ENCODE results near the gene ABCB9. TPM values are rescaled to one million over a fixed set of nuclear protein-coding genes. Genes with fewer than 3 reads are reported as not detected.
A peak's percentile ranks its signal among the peaks of the same experiment; 100 is the strongest.

Gene ABCB9
- total RNA-seq, 1 experiment from 2014 or later = 6.3 TPM

DNA sequence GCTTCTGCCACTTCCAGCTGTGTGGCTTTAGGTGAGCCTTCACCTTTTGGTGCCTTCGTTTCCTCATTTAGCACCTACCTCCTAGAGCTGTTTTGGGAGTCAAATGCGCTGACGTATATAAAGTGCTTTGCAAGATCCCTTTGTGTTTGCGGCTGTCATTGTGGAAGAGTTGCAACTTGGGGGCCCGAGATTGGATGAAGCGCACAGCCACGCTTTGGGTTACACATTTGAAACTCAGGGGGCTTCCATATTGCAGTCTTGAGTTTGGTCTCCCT is 13.6 kb upstream of the ABCB9 start:
- no peaks in the 10 kb centered on the region for H3K9me3 Mint-ChIP-seq
- TF ChIP-seq OVOL2 (CRISPR knock-in tag; IDR thresholded peaks at IDR 0.05; ENCODE audit: borderline replicate concordance) = no peak
- TF ChIP-seq NFYB (CRISPR knock-in tag; conservative IDR thresholded peaks at IDR 0.05; ENCODE audit: low read depth) = 0 out of 2 replicates have a peak, but pooled peaks have one; percentile 8
- POLR2A ChIA-PET = no interaction called here
- peak overlapping the region; percentile 87 for H3K4me3 Mint-ChIP-seq
- H3K36me3 Mint-ChIP-seq = 0 out of 2 replicates have a peak, but pooled peaks cover 4% of the 10 kb centered on the region
- peaks cover 28% of the 10 kb centered on the region for H3K4me1 Mint-ChIP-seq
- peak overlapping the region; percentile 83; the same call in 1 of the 2 replicates for H3K27ac Mint-ChIP-seq
- H3K27me3 Mint-ChIP-seq (ENCODE audit: low read depth) = no peaks in the 10 kb centered on the region
- ATAC-seq (no peak), DNase-seq (ENCODE audit: low spot score) (no peak)
- CTCF ChIA-PET = interaction anchor here (0.9 to 1.9 kb wide), 4 partner anchors 10 to 259 kb away, joined by 4 read pairs; no protein-coding TSS in a partner anchor

DNA sequence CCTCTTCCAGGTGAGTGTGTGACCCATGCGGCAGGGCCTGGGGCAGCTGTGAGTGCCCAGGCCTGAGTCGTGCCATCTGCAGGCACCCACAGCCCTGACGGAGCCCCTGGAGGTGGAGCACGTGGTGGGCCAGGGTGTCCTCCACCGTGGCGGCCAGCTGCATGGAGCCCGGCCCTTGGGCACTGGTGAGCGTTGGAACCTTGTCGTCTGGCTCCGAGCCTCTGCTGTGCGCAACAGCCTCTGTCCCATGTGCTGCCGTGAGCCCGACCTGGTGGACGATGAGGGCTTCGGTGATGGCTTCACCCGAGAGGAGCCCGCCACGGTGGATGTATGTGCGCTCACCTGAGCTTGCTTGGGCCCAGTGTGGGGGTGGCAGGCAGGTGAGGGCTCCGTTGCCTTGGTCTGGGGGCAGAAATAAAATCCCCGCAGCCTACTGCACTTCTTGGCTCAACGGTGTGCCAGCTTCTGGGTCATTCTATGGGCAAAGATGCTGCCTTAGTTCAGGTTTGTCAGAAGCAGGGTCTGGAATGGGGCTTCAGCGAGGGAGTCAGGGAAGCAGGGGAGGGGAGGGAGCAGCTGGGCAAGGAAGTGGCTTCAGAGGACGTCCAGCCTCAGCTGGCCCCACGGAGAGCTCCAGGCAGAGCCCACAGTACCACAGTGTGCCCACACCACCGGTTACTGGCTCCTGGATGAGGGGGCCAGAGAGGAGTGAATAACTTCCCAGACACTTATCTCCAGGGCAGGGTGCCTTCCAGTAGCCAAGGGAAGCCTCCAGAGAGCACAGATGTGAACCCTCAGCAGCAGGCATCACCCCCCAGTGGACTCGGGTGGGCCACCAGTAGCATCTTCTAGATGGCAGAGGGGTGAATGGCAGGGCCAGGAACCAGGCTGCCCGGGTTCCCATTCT is 13.0 kb upstream of the ABCB9 start:
- TF ChIP-seq CREM (CRISPR knock-in tag; IDR thresholded peaks at IDR 0.05) = 0 out of 2 replicates have a peak, but pooled peaks have one; percentile 3
- no peak for TF ChIP-seq NR3C1 (CRISPR knock-in tag; conservative IDR thresholded peaks at IDR 0.05; ENCODE audit: low read depth)
- TF ChIP-seq FOXP1 (CRISPR knock-in tag; IDR thresholded peaks at IDR 0.05; ENCODE audit: borderline replicate concordance) = no peak
- Mint-ChIP-seq H3K4me1 (peaks cover 24% of the 10 kb centered on the region), H3K27ac (no peak overlapping the region), H3K27me3 (ENCODE audit: low read depth) (no peaks in the 10 kb centered on the region), H3K36me3 (0 out of 2 replicates have a peak, but pooled peaks cover 4% of the 10 kb centered on the region), H3K9me3 (no peaks in the 10 kb centered on the region), H3K4me3 (peak overlapping the region; percentile 87)
- ChIA-PET POLR2A (no interaction called here), CTCF (interaction anchor here (1.4 to 1.9 kb wide), 3 partner anchors 10 to 259 kb away, joined by 4 read pairs; no protein-coding TSS in a partner anchor)
- DNase-seq (ENCODE audit: low spot score) = no peak
- ATAC-seq = no peak

DNA sequence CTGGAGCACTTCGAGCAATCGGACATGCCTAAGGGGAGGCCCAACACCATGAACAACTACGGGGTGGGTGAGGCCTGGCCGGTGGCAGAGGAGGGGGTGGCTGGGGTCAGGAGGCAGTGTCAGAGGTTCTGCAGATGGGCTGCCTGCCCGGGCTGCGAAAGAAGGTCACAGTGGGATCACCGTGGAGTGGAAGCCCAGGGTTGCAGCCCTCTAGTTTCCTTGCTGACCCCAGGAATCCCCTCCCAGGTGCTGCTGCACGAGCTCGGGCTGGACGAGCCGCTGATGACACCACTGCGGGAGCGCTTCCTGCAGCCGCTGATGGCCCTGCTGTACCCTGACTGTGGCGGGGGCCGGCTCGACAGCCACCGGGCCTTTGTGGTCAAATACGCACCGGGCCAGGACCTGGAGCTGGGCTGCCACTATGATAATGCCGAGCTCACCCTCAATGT is 12.3 kb upstream of the ABCB9 start:
- POLR2A ChIA-PET = no interaction called here
- Mint-ChIP-seq H3K27me3 (ENCODE audit: low read depth) (no peaks in the 10 kb centered on the region), H3K9me3 (no peaks in the 10 kb centered on the region), H3K4me3 (no peak overlapping the region), H3K4me1 (peaks cover 22% of the 10 kb centered on the region), H3K27ac (no peak overlapping the region), H3K36me3 (0 out of 2 replicates have a peak, but pooled peaks cover 4% of the 10 kb centered on the region)
- DNase-seq (ENCODE audit: low spot score) = no peak
- no peak for ATAC-seq
- CTCF ChIA-PET = interaction anchor here (0.6 to 1.9 kb wide), 4 partner anchors 11 to 260 kb away, joined by 3 to 4 read pairs (median 4); no protein-coding TSS in a partner anchor
- TF ChIP-seq, protein P1, sequence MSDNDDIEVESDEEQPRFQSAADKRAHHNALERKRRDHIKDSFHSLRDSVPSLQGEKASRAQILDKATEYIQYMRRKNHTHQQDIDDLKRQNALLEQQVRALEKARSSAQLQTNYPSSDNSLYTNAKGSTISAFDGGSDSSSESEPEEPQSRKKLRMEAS (CRISPR knock-in tag; IDR thresholded peaks at IDR 0.05) = no peak
- TF ChIP-seq SMAD3 (CRISPR knock-in tag; IDR thresholded peaks at IDR 0.05; ENCODE audit: borderline replicate concordance) (no peak), FOXP1 (CRISPR knock-in tag; IDR thresholded peaks at IDR 0.05; ENCODE audit: borderline replicate concordance) (no peak)
- TF ChIP-seq, protein P2, sequence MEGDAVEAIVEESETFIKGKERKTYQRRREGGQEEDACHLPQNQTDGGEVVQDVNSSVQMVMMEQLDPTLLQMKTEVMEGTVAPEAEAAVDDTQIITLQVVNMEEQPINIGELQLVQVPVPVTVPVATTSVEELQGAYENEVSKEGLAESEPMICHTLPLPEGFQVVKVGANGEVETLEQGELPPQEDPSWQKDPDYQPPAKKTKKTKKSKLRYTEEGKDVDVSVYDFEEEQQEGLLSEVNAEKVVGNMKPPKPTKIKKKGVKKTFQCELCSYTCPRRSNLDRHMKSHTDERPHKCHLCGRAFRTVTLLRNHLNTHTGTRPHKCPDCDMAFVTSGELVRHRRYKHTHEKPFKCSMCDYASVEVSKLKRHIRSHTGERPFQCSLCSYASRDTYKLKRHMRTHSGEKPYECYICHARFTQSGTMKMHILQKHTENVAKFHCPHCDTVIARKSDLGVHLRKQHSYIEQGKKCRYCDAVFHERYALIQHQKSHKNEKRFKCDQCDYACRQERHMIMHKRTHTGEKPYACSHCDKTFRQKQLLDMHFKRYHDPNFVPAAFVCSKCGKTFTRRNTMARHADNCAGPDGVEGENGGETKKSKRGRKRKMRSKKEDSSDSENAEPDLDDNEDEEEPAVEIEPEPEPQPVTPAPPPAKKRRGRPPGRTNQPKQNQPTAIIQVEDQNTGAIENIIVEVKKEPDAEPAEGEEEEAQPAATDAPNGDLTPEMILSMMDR (IDR thresholded peaks at IDR 0.05) = no peak
- TF ChIP-seq, protein P3, sequence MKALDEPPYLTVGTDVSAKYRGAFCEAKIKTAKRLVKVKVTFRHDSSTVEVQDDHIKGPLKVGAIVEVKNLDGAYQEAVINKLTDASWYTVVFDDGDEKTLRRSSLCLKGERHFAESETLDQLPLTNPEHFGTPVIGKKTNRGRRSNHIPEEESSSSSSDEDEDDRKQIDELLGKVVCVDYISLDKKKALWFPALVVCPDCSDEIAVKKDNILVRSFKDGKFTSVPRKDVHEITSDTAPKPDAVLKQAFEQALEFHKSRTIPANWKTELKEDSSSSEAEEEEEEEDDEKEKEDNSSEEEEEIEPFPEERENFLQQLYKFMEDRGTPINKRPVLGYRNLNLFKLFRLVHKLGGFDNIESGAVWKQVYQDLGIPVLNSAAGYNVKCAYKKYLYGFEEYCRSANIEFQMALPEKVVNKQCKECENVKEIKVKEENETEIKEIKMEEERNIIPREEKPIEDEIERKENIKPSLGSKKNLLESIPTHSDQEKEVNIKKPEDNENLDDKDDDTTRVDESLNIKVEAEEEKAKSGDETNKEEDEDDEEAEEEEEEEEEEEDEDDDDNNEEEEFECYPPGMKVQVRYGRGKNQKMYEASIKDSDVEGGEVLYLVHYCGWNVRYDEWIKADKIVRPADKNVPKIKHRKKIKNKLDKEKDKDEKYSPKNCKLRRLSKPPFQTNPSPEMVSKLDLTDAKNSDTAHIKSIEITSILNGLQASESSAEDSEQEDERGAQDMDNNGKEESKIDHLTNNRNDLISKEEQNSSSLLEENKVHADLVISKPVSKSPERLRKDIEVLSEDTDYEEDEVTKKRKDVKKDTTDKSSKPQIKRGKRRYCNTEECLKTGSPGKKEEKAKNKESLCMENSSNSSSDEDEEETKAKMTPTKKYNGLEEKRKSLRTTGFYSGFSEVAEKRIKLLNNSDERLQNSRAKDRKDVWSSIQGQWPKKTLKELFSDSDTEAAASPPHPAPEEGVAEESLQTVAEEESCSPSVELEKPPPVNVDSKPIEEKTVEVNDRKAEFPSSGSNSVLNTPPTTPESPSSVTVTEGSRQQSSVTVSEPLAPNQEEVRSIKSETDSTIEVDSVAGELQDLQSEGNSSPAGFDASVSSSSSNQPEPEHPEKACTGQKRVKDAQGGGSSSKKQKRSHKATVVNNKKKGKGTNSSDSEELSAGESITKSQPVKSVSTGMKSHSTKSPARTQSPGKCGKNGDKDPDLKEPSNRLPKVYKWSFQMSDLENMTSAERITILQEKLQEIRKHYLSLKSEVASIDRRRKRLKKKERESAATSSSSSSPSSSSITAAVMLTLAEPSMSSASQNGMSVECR (CRISPR knock-in tag; IDR thresholded peaks at IDR 0.05; ENCODE audit: borderline replicate concordance) = no peak
- TF ChIP-seq, protein P4, sequence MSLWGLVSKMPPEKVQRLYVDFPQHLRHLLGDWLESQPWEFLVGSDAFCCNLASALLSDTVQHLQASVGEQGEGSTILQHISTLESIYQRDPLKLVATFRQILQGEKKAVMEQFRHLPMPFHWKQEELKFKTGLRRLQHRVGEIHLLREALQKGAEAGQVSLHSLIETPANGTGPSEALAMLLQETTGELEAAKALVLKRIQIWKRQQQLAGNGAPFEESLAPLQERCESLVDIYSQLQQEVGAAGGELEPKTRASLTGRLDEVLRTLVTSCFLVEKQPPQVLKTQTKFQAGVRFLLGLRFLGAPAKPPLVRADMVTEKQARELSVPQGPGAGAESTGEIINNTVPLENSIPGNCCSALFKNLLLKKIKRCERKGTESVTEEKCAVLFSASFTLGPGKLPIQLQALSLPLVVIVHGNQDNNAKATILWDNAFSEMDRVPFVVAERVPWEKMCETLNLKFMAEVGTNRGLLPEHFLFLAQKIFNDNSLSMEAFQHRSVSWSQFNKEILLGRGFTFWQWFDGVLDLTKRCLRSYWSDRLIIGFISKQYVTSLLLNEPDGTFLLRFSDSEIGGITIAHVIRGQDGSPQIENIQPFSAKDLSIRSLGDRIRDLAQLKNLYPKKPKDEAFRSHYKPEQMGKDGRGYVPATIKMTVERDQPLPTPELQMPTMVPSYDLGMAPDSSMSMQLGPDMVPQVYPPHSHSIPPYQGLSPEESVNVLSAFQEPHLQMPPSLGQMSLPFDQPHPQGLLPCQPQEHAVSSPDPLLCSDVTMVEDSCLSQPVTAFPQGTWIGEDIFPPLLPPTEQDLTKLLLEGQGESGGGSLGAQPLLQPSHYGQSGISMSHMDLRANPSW (CRISPR knock-in tag; conservative IDR thresholded peaks at IDR 0.05; ENCODE audit: low read depth) = no peak
